GM18520 (cell line): ENCODE measurements around the gene SPIRE1.
"Not testable (repeated sequence)": the region's sequence is repeated elsewhere in the genome, so short reads cannot be mapped to it uniquely, and the experiment has no call there.

Experiments used
- ATAC-seq: cut with Tn5 transposase; IDR thresholded peaks from one replicate; pipeline ENCODE4 v1.9.1; 2021; ENCODE audit not compliant: unreplicated experiment

Gene SPIRE1

GRCh38 chr18:12647773-12648172 is 10.1 kb downstream of the SPIRE1 start:
- ATAC-seq = no peak

DNA sequence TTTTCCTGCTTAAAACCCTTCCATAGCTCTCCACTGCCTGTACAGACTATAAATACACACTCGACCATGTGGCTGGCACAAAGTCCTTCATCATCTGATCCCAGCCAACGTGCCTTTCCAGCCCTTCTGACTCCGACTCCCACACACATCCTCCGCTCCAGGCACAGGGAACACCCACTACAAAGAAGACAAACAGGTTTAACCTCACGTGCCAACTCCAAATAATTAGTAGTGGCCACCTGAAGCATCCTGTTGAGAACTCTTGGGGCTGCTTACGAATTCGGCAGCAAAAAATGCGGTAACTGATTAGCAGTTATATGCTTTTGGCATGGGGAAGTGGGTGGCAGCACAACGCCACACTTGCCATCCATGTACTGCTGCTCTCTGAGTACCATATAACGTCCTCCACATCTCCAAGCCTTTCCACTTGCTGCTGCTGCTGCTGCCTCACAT is 12.1 kb downstream of the SPIRE1 start:
- ATAC-seq = no peak

GRCh38 chr18:12645254-12645653 is 12.7 kb downstream of the SPIRE1 start:
- ATAC-seq = no peak

GRCh38 chr18:12643756-12644155 is 14.2 kb downstream of the SPIRE1 start:
- not testable (repeated sequence) for ATAC-seq

- no peak for ATAC-seq
Measured at GRCh38 chr18:12640881-12641200, 17.1 kb downstream of the SPIRE1 start.

DNA sequence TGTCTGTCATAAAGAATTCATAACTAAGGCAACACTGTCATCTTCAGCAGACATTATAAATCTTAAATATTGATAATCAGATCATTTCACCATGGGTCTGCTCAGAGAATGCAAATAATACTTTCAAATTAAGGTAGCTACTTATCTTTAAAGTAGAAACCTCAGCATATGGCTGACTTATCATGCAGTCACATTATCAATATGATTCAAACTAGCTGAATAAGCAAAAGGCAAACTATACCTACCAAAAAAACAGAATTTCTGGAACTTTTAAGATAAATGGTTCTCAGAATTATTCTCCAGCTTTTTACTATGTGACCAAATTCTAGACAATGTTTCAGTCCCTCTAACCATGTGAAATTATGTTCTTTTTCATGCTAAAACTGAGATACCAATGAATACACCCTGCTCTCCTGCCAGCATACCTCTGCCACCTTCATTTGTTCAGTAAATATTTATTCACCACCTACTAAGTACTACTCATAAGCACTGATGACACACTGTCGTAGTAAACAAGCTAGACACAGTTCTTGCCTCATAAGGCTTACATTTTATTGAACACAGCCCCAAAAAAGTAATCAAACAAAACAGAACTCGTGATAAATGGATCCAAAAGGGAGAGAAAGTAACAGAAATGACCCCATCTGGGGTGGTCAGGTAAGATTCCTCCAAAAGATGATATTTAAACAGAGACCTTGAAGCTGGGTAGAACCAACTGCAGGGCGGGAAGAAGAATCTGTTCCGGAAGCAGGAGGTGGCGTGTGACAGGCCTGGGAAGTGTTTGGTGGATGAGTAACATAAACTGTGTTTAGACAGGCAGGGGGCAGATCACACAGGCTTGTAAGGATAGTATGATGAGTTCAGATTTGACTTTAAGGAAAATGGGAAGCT is 17.7 kb downstream of the SPIRE1 start:
- ATAC-seq = no peak

DNA sequence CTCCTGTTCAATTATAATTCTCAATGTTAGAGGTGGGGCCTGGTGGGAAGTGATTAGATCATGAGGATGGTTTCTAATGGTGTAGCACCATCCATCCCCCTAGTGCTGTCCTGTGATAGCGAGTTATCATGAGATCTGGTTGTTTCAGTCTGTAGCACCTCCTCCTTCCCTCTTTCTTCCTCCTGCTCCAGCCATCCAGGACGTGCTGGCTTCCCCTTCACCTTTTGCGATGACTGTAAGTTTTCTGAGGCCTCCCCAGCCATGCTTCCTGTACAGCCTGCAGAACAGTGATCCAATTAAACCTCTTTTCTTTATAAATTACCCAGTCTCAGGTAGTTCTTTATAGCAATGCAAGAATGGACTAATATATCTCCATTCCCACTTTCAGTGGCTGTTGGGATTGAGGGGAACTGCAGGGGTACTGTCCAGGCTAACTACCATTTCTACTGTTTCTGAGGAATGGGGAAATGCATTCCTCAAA is 19.2 kb downstream of the SPIRE1 start:
- ATAC-seq = no peak

DNA sequence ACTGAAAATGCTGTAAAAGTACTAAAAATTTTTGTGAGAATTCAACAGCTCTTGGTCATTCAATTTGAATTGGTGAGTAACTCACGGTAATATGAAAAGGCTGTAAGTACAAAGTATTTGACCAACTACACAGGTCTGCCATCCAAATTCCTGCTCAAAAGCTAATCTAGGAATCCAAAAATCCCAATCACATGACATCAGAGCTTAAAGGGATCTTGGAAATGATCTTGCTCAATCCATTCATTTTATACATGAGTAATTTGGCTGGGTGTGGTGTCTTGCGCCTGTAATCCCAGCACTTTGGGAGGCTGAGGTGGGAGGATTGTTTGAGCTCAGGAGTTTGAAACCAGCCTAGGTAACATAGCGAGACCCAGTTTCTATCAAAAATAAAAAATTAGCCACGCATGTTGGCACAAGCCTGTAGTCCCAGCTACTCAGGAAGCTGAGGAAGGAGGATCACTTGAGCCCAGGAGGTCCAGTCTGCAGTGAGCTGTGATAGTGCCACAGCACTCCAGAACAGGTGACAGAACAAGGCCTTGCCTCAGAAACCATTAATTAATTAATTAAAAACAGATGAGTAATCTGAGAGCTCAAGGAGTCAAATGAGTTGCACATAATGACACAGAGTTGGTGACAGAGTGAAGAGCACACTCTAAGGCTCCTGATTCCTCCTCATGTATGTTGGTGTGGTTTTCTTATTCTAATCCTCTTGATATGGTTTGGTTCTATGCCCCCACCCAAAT is 19.8 kb downstream of the SPIRE1 start:
- no peak for ATAC-seq

- ATAC-seq = no peak
Measured at GRCh38 chr18:12637393-12637792, 20.5 kb downstream of the SPIRE1 start.

DNA sequence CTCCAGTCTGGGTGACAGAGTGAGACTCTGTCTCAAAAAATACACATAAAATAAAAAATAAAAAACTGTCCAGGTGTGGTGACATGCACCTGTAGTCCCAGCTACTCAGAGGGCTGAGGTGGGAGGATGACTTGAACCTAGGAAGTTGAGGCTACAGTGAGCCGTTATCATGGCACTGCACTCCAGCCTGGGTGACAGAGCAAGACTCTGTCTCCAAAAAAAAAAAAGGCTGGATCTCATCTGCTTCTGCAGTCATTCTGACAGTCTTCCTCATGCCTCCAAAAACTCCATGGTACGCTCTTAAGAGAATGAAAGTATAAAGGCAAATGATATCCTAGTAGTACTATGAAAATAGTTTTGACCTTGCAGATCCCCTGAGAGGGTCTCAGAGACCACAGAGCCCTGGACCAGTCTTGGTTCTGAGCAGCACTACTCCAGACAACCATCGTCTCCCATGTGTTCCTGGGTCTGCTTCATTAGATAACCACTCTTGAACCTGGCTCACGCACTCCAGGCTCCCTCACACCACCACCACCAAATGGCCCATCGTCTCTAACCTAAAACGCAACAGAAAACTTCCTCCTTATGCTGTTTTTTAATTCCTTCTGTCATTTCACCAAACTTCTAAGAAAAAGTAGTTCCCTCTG is 26.0 kb downstream of the SPIRE1 start:
- ATAC-seq = no peak

GRCh38 chr18:12630136-12630535 is 27.8 kb downstream of the SPIRE1 start:
- no peak for ATAC-seq

- no peak for ATAC-seq
Measured at GRCh38 chr18:12628706-12629702, 28.9 kb downstream of the SPIRE1 start.

DNA sequence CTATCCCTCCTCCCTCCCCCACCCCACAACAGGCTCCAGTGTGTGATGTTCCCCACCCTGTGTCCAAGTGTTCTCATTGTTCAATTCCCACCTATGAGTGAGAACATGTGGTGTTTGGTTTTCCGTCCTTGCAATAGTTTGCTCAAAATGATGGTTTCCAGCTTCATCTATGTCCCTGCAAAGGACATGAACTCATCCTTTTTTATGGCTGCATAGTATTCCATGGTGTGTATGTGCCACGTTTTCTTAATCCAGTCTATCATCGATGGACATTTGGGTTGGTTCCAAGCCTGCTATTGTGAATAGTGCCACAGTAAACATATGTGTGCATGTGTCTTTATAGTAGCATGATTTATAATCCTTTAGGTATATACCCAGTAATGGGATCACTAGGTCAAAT is 30.7 kb downstream of the SPIRE1 start:
- not testable (repeated sequence) for ATAC-seq

DNA sequence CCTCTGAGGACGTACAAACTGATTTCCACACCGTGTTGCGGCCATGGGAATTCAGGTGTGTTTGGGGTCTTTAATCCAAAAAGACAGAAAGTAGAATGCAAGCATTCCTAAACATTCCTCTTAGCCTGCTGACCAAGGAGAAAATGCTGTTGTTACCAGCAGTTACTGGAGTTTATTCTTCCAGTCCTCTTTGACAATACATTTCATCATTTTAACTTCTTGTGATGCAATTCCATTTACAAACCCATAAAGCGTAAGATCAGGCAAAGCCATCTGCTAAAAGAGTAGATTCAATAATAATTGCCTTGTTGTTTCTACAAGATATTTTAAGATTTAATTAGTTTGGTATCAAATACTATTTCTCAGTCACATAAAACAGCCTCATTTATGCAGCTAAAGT is 32.7 kb downstream of the SPIRE1 start:
- no peak for ATAC-seq

DNA sequence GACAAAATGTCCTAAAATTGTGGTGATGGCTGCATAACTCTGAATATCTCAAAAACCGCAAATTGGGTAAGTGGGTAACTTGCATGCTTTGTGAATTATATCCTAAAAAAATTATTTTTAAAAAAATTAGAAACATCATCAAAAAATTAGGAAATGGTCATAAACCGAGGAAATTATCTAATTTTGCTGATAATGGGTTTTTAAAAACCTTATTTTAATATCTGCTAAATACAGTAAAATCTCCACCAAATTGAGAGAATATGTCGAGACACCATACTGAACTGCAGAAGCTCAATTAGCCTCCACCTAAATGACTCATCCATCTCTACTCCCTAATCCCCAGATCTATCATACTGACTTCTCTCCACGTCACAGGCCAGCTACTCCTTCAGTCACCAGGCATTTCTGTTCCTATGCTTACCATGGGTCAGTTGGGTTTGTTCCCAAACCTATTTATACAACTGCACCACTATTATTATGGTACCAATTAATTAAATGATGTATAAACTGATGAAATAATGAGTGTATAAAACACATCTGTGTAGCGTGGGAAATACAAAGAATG is 36.1 kb downstream of the SPIRE1 start:
- no peak for ATAC-seq

DNA sequence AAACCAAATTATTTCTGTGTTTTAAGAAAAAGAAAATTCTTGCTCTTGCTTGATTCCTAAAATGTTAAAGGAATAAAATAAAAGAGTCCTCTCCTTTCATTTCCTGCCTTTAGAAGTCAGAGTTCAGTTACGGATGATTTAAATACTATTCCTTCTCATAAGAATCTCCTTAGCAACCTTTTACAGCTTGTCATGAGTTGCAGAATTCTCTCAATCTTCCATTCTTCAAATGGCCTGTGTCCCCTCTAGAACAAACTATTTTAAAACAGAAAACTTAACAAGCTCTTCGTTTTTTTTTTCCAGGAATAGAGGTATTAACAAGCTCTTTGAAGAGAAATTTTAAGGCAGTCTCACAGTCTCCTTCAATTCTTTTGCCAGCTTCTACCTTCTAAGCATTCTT is 42.2 kb downstream of the SPIRE1 start:
- ATAC-seq = no peak

- ATAC-seq = no peak
Measured at GRCh38 chr18:12608301-12608700, 49.6 kb downstream of the SPIRE1 start.

DNA sequence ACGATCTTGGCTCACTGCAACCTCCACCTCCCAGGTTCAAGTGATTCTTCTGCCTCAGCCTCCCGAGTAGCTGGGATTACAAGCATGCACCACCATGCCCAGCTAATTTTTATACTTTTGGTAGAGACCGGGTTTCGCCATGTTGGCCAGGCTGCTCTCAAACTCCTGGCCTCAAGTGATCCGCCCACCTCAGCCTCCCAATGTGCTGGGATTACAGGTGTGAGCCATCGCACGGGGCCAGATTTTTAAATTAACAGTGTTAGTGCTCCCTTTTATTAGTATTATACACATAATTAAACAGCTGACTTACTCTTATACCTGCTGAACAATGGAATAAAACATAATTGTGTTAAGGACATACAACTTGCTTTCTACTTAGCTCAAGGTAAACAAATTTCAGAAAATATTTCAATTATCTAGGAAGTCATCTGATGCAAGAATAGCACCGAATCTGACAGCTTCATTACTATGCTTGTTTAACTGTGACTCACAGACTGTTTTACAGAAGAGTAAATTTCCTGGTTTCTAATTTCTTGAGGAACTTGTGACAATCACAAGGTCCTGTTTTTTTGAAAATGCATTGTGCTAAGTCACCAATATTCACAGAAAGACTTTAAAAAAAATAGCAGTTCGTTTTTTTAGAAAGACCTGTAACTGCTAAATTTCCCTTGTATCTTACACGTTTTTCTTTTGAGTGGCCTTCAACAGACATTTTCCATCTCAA is 51.2 kb downstream of the SPIRE1 start:
- ATAC-seq = no peak

GRCh38 chr18:12604445-12605007 is 53.4 kb downstream of the SPIRE1 start:
- no peak for ATAC-seq
